Measurements from ENCODE around the gene LIN28B. TPM values are rescaled to one million over a fixed set of nuclear protein-coding genes. Genes with fewer than 3 reads are reported as not detected.
A peak's percentile ranks its signal among the peaks of the same experiment; 100 is the strongest.

Gene LIN28B
- total and polyA plus RNA-seq, 2 experiments from 2014 or later, result 35.3 to 96.4 TPM

GRCh38 chr6:104958178-104959025 is 1.5 kb downstream of the LIN28B start:
- Mint-ChIP-seq H3K4me1 (peaks cover 26% of the 10 kb centered on the region), H3K36me3 (ENCODE audit: low read depth) (peaks cover 28% of the 10 kb centered on the region), H3K27ac (peak overlapping the region; percentile 100), H3K4me3 (peak overlapping the region; percentile 91), H3K27me3 (ENCODE audit: insufficient read depth, low read depth, poor library complexity) (peaks cover 10% of the 10 kb centered on the region), H3K9me3 (no peaks in the 10 kb centered on the region)
- Histone ChIP-seq H3K4me3 (peak overlapping the region; percentile 57), H3K4me1 (ENCODE audit: insufficient read depth) (peaks cover 25% of the 10 kb centered on the region), H4K20me1 (replicated peaks; ENCODE audit: insufficient read depth) (no peaks in the 10 kb centered on the region), H3K27ac (ENCODE audit: low read depth) (peak overlapping the region; percentile 100), H3K4me2 (peak overlapping the region; percentile 72), H3K27me3 (ENCODE audit: insufficient read depth) (no peaks in the 10 kb centered on the region), H3K79me2 (replicated peaks; ENCODE audit: insufficient read depth) (peaks cover 60% of the 10 kb centered on the region), H3K36me3 (ENCODE audit: insufficient read depth) (no peaks in the 10 kb centered on the region), H3F3A (replicated peaks; ENCODE audit: low read depth) (no peaks in the 10 kb centered on the region; the same call in 1 of the 2 replicates), H2AFZ (no peak overlapping the region), H3K9me2 (ENCODE audit: insufficient read depth) (no peaks in the 10 kb centered on the region)
- TF ChIP-seq CREB1 (CRISPR knock-in tag; IDR thresholded peaks at IDR 0.05; ENCODE audit: low read depth) (no peak), REST (IDR thresholded peaks at IDR 0.05; ENCODE audit: unreplicated experiment) (no peak), STAT1 (IDR thresholded peaks at IDR 0.05; ENCODE audit: unreplicated experiment) (no peak), POLR2AphosphoS5 (IDR thresholded peaks at IDR 0.05; ENCODE audit: low read depth) (peak; percentile 28; the same call in 1 of the 2 replicates)
- DNase-seq (ENCODE audit: low spot score), result peak; percentile 56
- ATAC-seq, result peak; percentile 13

GRCh38 chr6:104959026-104959858 is 2.3 kb downstream of the LIN28B start:
- no peaks in the 10 kb centered on the region for H3K27me3 ChIP-seq (ENCODE audit: insufficient read depth)
- Mint-ChIP-seq H3K4me3 (peak overlapping the region; percentile 91), H3K27ac (peak overlapping the region; percentile 100), H3K36me3 (ENCODE audit: low read depth) (peaks cover 29% of the 10 kb centered on the region; the same call in 2 of the 3 replicates), H3K27me3 (ENCODE audit: insufficient read depth, low read depth, poor library complexity) (peaks cover 8% of the 10 kb centered on the region), H3K4me1 (peaks cover 27% of the 10 kb centered on the region), H3K9me3 (no peaks in the 10 kb centered on the region)
- peaks cover 69% of the 10 kb centered on the region for H3K79me2 ChIP-seq (replicated peaks; ENCODE audit: insufficient read depth)
- H3K4me1 ChIP-seq (ENCODE audit: insufficient read depth), result peaks cover 25% of the 10 kb centered on the region
- no peaks in the 10 kb centered on the region for H3F3A ChIP-seq (replicated peaks; ENCODE audit: low read depth)
- H3K4me2 ChIP-seq, result peak overlapping the region; percentile 72
- H2AFZ ChIP-seq, result no peak overlapping the region
- no peaks in the 10 kb centered on the region for H3K36me3 ChIP-seq (ENCODE audit: insufficient read depth)
- peak overlapping the region; percentile 57 for H3K4me3 ChIP-seq
- peak overlapping the region; percentile 100 for H3K27ac ChIP-seq (ENCODE audit: low read depth)
- DNase-seq (ENCODE audit: low spot score) (no peak), ATAC-seq (no peak)
- no peak for TF ChIP-seq EZH2phosphoT487 (IDR thresholded peaks at IDR 0.05; ENCODE audit: unreplicated experiment)
- no peaks in the 10 kb centered on the region for H4K20me1 ChIP-seq (replicated peaks; ENCODE audit: insufficient read depth)
- no peaks in the 10 kb centered on the region for H3K9me2 ChIP-seq (ENCODE audit: insufficient read depth)
